Calu3 (cell line): Measurements from ENCODE around the gene CRIP1. TPM values are rescaled to one million over a fixed set of nuclear protein-coding genes. Genes with fewer than 3 reads are reported as not detected.

Experiments
- BruUV-seq: library from RNA; stranded (reverse); fragments of 400-500 nt; replicated peaks from 2 replicates; lab custom pipeline; 2021; lab: Mats Ljungman, UMichigan
- CTCF ChIA-PET: fragments of 300-600 bp; sonication (Branson Sonifier 250); formaldehyde crosslinking; loops from one replicate; lab custom pipeline; 2022; ENCODE audit warnings: antibody characterized with exemption; lab: Charles Lee
- DNase-seq: peaks from one replicate; pipeline ENCODE4 v3.0.0; 2022
- H3K27ac Mint-ChIP-seq: one replicate; pipeline ENCODE4 v1.8.0; 2022; ENCODE audit warnings: mixed read lengths; ENCODE audit not compliant: unreplicated experiment
- H3K27me3 Mint-ChIP-seq: one replicate; pipeline ENCODE4 v1.8.0; 2022; ENCODE audit warnings: mixed read lengths; ENCODE audit not compliant: unreplicated experiment
- H3K36me3 Mint-ChIP-seq: one replicate; pipeline ENCODE4 v1.8.0; 2022; ENCODE audit warnings: mild to moderate bottlenecking, moderate library complexity, mixed read lengths; ENCODE audit not compliant: insufficient read depth, unreplicated experiment
- H3K4me1 Mint-ChIP-seq: one replicate; pipeline ENCODE4 v1.8.0; 2022; ENCODE audit warnings: mild to moderate bottlenecking, low read depth, mixed read lengths; ENCODE audit not compliant: unreplicated experiment
- H3K4me3 Mint-ChIP-seq: one replicate; pipeline ENCODE4 v1.8.0; 2022; ENCODE audit warnings: mild to moderate bottlenecking, low read depth, moderate library complexity, mixed read lengths; ENCODE audit not compliant: unreplicated experiment
- H3K9me3 Mint-ChIP-seq: one replicate; pipeline ENCODE4 v1.8.0; 2022; ENCODE audit warnings: low read depth, mixed read lengths; ENCODE audit not compliant: unreplicated experiment
- intact Hi-C: fragments of 100-400 bp; cut with micrococcal nuclease; formaldehyde crosslinking; loops from one replicate; pipeline ENCODE4 v1.10.0; 2022; ENCODE audit not compliant: unreplicated experiment
- total RNA-seq: library from RNA; stranded (reverse); gene quantifications from 2 replicates; pipeline ENCODE4 v1.2.3, GENCODE V29; 2022
- TF ChIP-seq, protein P1 (sequence below): fragments of 200-600 bp; IDR thresholded peaks from one replicate; pipeline ENCODE4 v1.8.0; 2022; ENCODE audit warnings: antibody characterized with exemption; ENCODE audit not compliant: unreplicated experiment

Gene CRIP1
- total RNA-seq, 1 experiment from 2014 or later = 7.1 TPM

DNA sequence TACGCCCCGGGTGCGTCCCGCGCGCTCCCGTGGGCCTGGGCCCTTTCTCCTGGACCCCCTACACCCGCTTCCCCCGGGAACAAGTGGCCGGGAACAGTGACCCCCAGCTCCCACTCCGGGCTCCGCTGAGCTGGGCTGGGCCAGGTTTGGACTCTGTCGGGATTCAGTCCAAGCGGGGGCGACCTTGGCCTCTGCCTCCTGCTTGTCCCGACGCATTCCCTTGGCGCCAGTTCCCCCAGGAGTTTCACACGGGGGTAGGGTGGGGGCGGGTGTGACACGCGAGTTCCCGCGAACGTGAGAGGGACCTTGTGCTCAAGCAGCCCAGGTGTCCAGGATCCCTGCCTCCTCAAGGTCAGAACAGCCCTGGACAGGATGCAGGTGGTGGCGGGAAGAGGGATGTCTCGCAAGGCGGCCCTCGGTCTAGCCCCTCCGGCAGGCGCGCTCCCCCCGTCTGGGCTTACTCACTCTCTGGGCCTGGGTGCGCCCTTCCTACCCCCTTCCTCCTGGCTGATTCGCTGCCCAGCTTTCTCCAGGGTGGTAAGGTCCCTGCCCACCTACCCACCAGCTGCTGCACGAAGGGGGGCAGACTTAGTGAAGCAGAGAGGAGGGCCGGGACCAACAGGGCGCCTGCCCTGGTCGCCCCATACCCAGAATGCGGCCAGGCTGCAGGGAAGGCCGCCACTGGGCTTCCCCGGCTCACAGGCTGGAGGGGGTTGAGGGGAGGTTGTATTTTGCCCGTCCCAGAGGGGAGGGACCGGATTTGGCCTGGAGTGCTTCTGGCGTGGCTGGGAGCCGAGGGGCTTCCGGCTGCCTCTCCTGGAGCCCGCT lies 11.2 kb upstream of the CRIP1 start:
- H3K4me3 Mint-ChIP-seq = peak overlapping the region; percentile 69
- H3K9me3 Mint-ChIP-seq = no peaks in the 10 kb centered on the region
- CTCF ChIA-PET = no interaction called here
- H3K27me3 Mint-ChIP-seq = no peaks in the 10 kb centered on the region
- peaks cover 57% of the 10 kb centered on the region for H3K36me3 Mint-ChIP-seq
- no TSS peak for BruUV-seq
- peak overlapping the region; percentile 48 for H3K27ac Mint-ChIP-seq
- TF ChIP-seq, protein P1, sequence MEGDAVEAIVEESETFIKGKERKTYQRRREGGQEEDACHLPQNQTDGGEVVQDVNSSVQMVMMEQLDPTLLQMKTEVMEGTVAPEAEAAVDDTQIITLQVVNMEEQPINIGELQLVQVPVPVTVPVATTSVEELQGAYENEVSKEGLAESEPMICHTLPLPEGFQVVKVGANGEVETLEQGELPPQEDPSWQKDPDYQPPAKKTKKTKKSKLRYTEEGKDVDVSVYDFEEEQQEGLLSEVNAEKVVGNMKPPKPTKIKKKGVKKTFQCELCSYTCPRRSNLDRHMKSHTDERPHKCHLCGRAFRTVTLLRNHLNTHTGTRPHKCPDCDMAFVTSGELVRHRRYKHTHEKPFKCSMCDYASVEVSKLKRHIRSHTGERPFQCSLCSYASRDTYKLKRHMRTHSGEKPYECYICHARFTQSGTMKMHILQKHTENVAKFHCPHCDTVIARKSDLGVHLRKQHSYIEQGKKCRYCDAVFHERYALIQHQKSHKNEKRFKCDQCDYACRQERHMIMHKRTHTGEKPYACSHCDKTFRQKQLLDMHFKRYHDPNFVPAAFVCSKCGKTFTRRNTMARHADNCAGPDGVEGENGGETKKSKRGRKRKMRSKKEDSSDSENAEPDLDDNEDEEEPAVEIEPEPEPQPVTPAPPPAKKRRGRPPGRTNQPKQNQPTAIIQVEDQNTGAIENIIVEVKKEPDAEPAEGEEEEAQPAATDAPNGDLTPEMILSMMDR = no peak
- H3K4me1 Mint-ChIP-seq = peaks cover 17% of the 10 kb centered on the region
- DNase-seq = peak; percentile 54
- intact Hi-C loops = loop anchor here (2.0 kb wide), 1 partner anchor 77 kb away; the partner anchor contains the start of gene TEX22

DNA sequence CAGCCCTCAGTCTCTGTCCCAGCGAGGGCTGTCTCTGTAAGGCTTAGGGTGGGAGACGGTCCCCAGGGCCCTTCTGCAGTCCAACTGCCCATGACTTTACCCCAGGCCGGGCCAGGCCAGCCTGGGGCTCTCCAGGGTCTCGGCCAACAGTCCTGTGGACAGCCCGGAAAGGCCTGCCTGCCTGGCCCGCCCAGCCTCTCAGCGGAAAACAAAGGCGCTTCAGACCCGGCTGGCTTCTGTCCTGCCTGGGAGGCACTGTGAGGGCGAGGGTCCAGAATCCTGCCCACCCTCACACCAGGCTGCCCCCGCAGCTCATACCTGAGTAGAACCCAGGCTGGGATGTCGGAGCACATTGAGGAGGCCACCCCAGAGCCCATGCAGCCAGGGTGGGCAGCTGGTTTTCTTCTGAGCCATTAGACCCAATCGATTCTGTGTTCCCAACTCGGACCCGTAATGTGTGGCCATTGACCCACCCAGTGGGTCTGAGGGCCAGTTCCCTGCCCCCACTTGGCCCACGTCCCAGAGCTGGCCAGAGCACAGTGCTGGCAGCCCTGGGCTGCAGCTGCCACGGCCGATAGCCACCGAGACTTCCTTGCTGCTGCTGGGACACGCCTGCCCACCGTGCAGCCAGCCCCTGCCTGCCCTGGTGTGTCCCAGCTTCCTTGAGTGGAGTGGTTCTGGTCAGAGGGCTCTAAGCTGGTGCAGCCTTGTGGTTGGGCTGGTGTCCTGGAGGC lies 10.4 kb upstream of the CRIP1 start:
- intact Hi-C loops = loop anchor here (2.0 kb wide), 1 partner anchor 77 kb away; the partner anchor contains the start of gene TEX22
- TSS peak; percentile 30 for BruUV-seq
- TF ChIP-seq, protein P1 = no peak
- H3K36me3 Mint-ChIP-seq = peaks cover 59% of the 10 kb centered on the region
- H3K4me3 Mint-ChIP-seq = peak overlapping the region; percentile 69
- no peaks in the 10 kb centered on the region for H3K9me3 Mint-ChIP-seq
- no peaks in the 10 kb centered on the region for H3K27me3 Mint-ChIP-seq
- peak; percentile 64 for DNase-seq
- peaks cover 21% of the 10 kb centered on the region for H3K4me1 Mint-ChIP-seq
- CTCF ChIA-PET = interaction anchor here (0.8 kb wide), 1 partner anchor 14 kb away, joined by 3 read pairs; no protein-coding TSS in a partner anchor
- peak overlapping the region; percentile 48 for H3K27ac Mint-ChIP-seq

DNA sequence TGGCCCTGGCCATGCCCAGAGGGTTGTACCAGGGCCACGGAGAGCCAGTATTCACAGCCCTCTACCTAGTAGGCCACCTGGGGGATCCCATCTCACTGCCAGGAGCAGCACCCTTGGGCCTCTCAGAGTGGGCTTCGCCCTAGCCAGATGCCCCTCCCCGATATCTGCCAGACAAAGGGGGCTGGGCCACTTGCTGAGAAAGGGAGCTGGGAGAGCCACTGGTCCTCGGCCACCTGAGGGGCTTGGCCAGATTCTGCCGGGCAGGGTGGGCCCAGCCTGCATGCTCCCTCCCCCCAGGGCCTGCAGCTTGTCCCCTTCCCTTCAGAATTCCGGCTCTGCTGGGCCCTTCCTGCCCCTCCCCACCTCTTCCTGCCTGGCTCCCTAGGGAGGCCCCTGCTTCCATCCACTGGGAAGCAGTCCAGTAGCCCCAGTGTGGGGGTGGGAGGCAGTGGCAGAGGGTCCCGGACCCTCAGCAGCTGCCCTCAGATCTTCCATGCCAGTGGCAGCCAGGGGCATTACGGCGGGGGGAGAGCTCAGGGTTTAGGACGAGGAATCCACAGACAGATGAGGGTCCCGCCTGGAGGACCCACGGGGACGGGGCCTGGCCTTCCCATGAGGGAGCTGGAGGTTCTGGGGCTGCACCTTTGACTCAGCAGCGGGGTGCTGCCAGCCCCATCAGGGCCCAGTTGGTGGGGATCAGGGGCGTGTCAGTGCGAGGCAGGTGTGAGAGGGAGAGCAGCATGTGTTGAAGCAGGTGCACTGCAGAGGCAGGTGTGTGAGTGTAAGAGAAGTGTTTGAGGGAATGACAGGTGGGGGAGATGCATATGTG lies 9.6 kb upstream of the CRIP1 start:
- H3K36me3 Mint-ChIP-seq = peaks cover 67% of the 10 kb centered on the region

More for the DNA sequence above, 9.6 kb upstream of the CRIP1 start:
- no peak for DNase-seq
- peak overlapping the region; percentile 48 for H3K27ac Mint-ChIP-seq
- H3K4me3 Mint-ChIP-seq = peak overlapping the region; percentile 69
- TF ChIP-seq, protein P1 = no peak
- H3K4me1 Mint-ChIP-seq = peaks cover 27% of the 10 kb centered on the region
- no peaks in the 10 kb centered on the region for H3K27me3 Mint-ChIP-seq
- no TSS peak for BruUV-seq
- no peaks in the 10 kb centered on the region for H3K9me3 Mint-ChIP-seq
- intact Hi-C loops = loop anchor here (2.0 kb wide), 1 partner anchor 78 kb away; the partner anchor contains the start of gene TEX22
- CTCF ChIA-PET = interaction anchor here (0.8 kb wide), 1 partner anchor 13 kb away, joined by 3 read pairs; no protein-coding TSS in a partner anchor
